K562 (cell line): ENCODE results near the gene ORAI1. TPM values are rescaled to one million over a fixed set of nuclear protein-coding genes. Genes with fewer than 3 reads are reported as not detected.

ENCODE experiments used
- CTCFL ChIP-seq: IDR thresholded peaks from 2 replicates; pipeline ENCODE4 v1.6.1; 2011; ENCODE audit warnings: borderline replicate concordance, low read depth, mild to moderate bottlenecking, moderate library complexity, low read length; ENCODE audit not compliant: insufficient read depth, poor library complexity, severe bottlenecking
- ELF4 ChIP-seq: fragments of 450-650 bp; formaldehyde crosslinking; IDR thresholded peaks from 2 replicates; pipeline ENCODE4 v1.4.0; 2022; ENCODE audit warnings: missing genetic modification characterization
- GABPA ChIP-seq: fragments of 200-800 bp; sonication (Bioruptor generic); conservative IDR thresholded peaks from 2 replicates; pipeline ENCODE4 v1.6.1; 2016; ENCODE audit warnings: low read depth, missing genetic modification characterization, missing compliant biosample characterization
- MAZ ChIP-seq, 2 experiments: fragments of 450-650 bp in 1 of 2; sonication (generic) in 1 of 2; formaldehyde crosslinking; IDR thresholded peaks in 1 of 2; conservative IDR thresholded peaks in 1 of 2; 2 replicates each; pipeline versions ENCODE4 v1.4.0 to v1.5.0; 2020; ENCODE audit warnings: mild to moderate bottlenecking in 1 of 2, missing genetic modification reagents in 1 of 2
- PCBP1 ChIP-seq: fragments of 200-400 bp; formaldehyde crosslinking; IDR thresholded peaks from 2 replicates; pipeline ENCODE4 v1.6.1; 2018; ENCODE audit warnings: mild to moderate bottlenecking, low read depth, low read length; ENCODE audit not compliant: poor library complexity, severe bottlenecking
- RBM17 ChIP-seq: fragments of 200-400 bp; formaldehyde crosslinking; IDR thresholded peaks from 2 replicates; pipeline ENCODE4 v1.6.1; 2017; ENCODE audit warnings: low read depth, mild to moderate bottlenecking, low read length, borderline replicate concordance
- SAFB ChIP-seq: fragments of 200-400 bp; formaldehyde crosslinking; IDR thresholded peaks from 2 replicates; pipeline ENCODE4 v1.6.1; 2017; ENCODE audit warnings: low read depth, low read length, borderline replicate concordance
- SP2 ChIP-seq: IDR thresholded peaks from 2 replicates; pipeline ENCODE4 v1.6.1; 2011; ENCODE audit warnings: mild to moderate bottlenecking, low read depth, low read length, moderate library complexity; ENCODE audit not compliant: poor library complexity, severe bottlenecking; ENCODE audit errors: extremely low read depth
- STAT5B ChIP-seq: fragments of 250-450 bp; sonication (Bioruptor Pico); IDR thresholded peaks from 2 replicates; pipeline ENCODE4 v1.8.0; 2021; ENCODE audit warnings: mild to moderate bottlenecking, inconsistent platforms
- ZBTB40 ChIP-seq, 2 experiments: fragments of 450-650 bp in 1 of 2; sonication (generic) in 1 of 2; formaldehyde crosslinking in 1 of 2; IDR thresholded peaks; 2 replicates each; pipeline versions ENCODE4 v1.7.1 to v1.9.0; 2016 to 2022; ENCODE audit warnings: inconsistent platforms in 1 of 2, mild to moderate bottlenecking in 1 of 2, missing genetic modification reagents in 1 of 2
- ZFX ChIP-seq: sonication (generic); formaldehyde crosslinking; IDR thresholded peaks from 2 replicates; pipeline ENCODE4 v1.8.0; 2022; ENCODE audit warnings: mild to moderate bottlenecking, missing genetic modification reagents, moderate library complexity
- ZNF668 ChIP-seq: fragments of 250-450 bp; sonication (Bioruptor Pico); IDR thresholded peaks from 2 replicates; pipeline ENCODE4 v1.8.0; 2022; ENCODE audit warnings: mild to moderate bottlenecking, inconsistent platforms
- polyA plus RNA-seq, 8 experiments: library from polyadenylated mRNA; depleted of rRNA in 4 of 8; stranded (reverse) in 5 of 8; unstranded in 3 of 8; fragments of >200 nt; fragmentation: Nextera tagmentation in 2 of 8; fragmentation: Illumina TruSeq in 1 of 8; extraction: Ambion mirVana in 2 of 8; extraction: Trizol in 1 of 8; gene quantifications; 2 replicates each; pipeline versions ENCODE4 v1.2.1 to v1.2.3, GENCODE V29; 2011 to 2014; ENCODE audit warnings: inconsistent platforms in 1 of 8, missing spikeins in 1 of 8
- total RNA-seq, 7 experiments: library from RNA; depleted of rRNA in 6 of 7; stranded (reverse); fragments of >200 nt in 6 of 7; fragmentation: Illumina TruSeq in 2 of 7; extraction: Trizol in 2 of 7; gene quantifications; 2 replicates each; pipeline versions ENCODE4 v1.2.1 to v1.2.3, GENCODE V29; 2011 to 2021; ENCODE audit warnings: low replicate concordance in 1 of 7
- TF ChIP-seq, protein P1 (sequence below): fragments of 250-450 bp; sonication (Bioruptor Pico); IDR thresholded peaks from 2 replicates; pipeline ENCODE4 v1.9.0; 2021; ENCODE audit warnings: mild to moderate bottlenecking

The ORAI1 gene
- total and polyA plus RNA-seq, 9 of the 15 experiments (the other 6 are each of a cell fraction or from before 2014, with no cell fraction given), result 2.6 to 23.8 (median 9.3) TPM

GRCh38 chr12:121580959-121581685 lies 45.2 kb upstream of the ORAI1 start, which contains the start of gene KDM2B (continued):
- TF ChIP-seq CTCFL, result peak; percentile 20
- TF ChIP-seq ELF4 (CRISPR knock-in tag), result no peak
- TF ChIP-seq SP2, result no peak
- TF ChIP-seq STAT5B (CRISPR knock-in tag), result no peak
- TF ChIP-seq ZBTB40 (IDR thresholded peaks at IDR 0.05), result peak; percentile 71
- TF ChIP-seq ZBTB40 (CRISPR knock-in tag; IDR thresholded peaks at IDR 0.05), result no peak
- no peak for TF ChIP-seq PCBP1
- no peak for TF ChIP-seq MAZ (CRISPR knock-in tag; conservative IDR thresholded peaks at IDR 0.05 in 1 of 2, IDR thresholded peaks at IDR 0.05 in 1 of 2)
- peak; percentile 73; the same call in 1 of the 2 replicates for TF ChIP-seq GABPA
- no peak for TF ChIP-seq RBM17
- TF ChIP-seq, protein P1, sequence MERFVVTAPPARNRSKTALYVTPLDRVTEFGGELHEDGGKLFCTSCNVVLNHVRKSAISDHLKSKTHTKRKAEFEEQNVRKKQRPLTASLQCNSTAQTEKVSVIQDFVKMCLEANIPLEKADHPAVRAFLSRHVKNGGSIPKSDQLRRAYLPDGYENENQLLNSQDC (CRISPR knock-in tag), result no peak
- TF ChIP-seq SAFB, result no peak
- no peak for TF ChIP-seq ZNF668 (CRISPR knock-in tag)
- TF ChIP-seq ZFX (CRISPR knock-in tag), result peak; percentile 50; the same call in 1 of the 2 replicates
